Heart left ventricle (tissue), 16 donors: Measurements from ENCODE around the gene PCDHB4. TPM values are rescaled to one million over a fixed set of nuclear protein-coding genes. Genes with fewer than 3 reads are reported as not detected.
"Not testable (repeated sequence)": the region's sequence is repeated elsewhere in the genome, so short reads cannot be mapped to it uniquely, and the experiment has no call there.

Source experiments
- ATAC-seq, 4 donors: fragments of 200-7000 bp; cut with Tn5 transposase; one replicate each; pipeline ENCODE4 v1.9.1; 2020 to 2022; ENCODE audit warnings: moderate library complexity in 4 of 4, mild to moderate bottlenecking in 3 of 4, moderate number of reproducible peaks in 1 of 4
- DNase-seq, 5 donors: peaks; one replicate each; pipeline ENCODE4 v3.0.0-alpha.2; 2020
- H3K27ac ChIP-seq, 12 donors: fragments of 200-600 bp; sonication (generic) in 4 of 12; one replicate each; pipeline versions ENCODE4 v1.5.0 to v1.8.0; 2016 to 2022; ENCODE audit warnings: mild to moderate bottlenecking in 2 of 12
- H3K27me3 ChIP-seq, 9 donors: fragments of 200-600 bp; sonication (generic) in 2 of 9; one replicate each; pipeline versions ENCODE4 v1.5.1 to v1.8.0; 2016 to 2022; ENCODE audit warnings: mild to moderate bottlenecking in 3 of 9
- H3K36me3 ChIP-seq, 9 donors: fragments of 200-600 bp; sonication (generic) in 2 of 9; one replicate each; pipeline versions ENCODE4 v1.5.0 to v1.8.0; 2018 to 2022; ENCODE audit warnings: mild to moderate bottlenecking in 2 of 9
- H3K4me1 ChIP-seq, 12 donors: fragments of 200-600 bp; sonication (generic) in 4 of 12; one replicate each; pipeline versions ENCODE4 v1.5.0 to v1.8.0; 2016 to 2022; ENCODE audit warnings: mild to moderate bottlenecking in 3 of 12
- H3K4me3 ChIP-seq, 12 donors: fragments of 200-600 bp; sonication (generic) in 4 of 12; one replicate each; pipeline versions ENCODE4 v1.5.0 to v1.8.0; 2017 to 2022; ENCODE audit warnings: mild to moderate bottlenecking in 9 of 12, moderate library complexity in 4 of 12
- H3K9me3 ChIP-seq, 12 donors: fragments of 200-600 bp; sonication (generic) in 4 of 12; one replicate each; pipeline versions ENCODE4 v1.5.0 to v1.8.0; 2016 to 2022; ENCODE audit warnings: mild to moderate bottlenecking in 1 of 12
- POLR2A ChIP-seq, 2 donors: fragments of 450-650 bp; IDR thresholded peaks; one replicate each; pipeline ENCODE4 v1.6.1; 2017; ENCODE audit warnings: antibody characterized with exemption in 2 of 2, mild to moderate bottlenecking in 2 of 2, moderate library complexity in 2 of 2
- WGBS, 4 donors: extraction: QIAGEN DNeasy Blood & Tissue Kit in 2 of 4; methylation state at CpG; one replicate each; pipeline versions ENCODE4 v1.1.5 to v1.1.7; 2013 to 2018; 5-methylcytosine and 5-hydroxymethylcytosine counted together
- intact Hi-C, 10 donors: fragments of 100-400 bp; cut with DNase I; formaldehyde crosslinking; loops; one replicate each; pipeline versions ENCODE4 v1.11.1 to v1.14.2; 2022
- polyA plus RNA-seq, 2 donors: library from polyadenylated mRNA; stranded (reverse); fragments of 200-250 nt; gene quantifications; one replicate each; pipeline ENCODE4 v1.2.3, GENCODE V29; 2013
- total RNA-seq, 9 donors: library from RNA; depleted of rRNA in 2 of 9; stranded (reverse); fragments of >200 nt in 2 of 9; fragmentation: NEBNext Ultra II Directional in 3 of 9; extraction: Animal tissue kit (Norgen Biotek cat#: 25700) in 3 of 9; gene quantifications; one replicate each; pipeline versions ENCODE4 v1.1.0 to v1.2.4, GENCODE V29; 2016 to 2023
- TF ChIP-seq, protein P1 (sequence below), 12 donors: fragments of 200-600 bp; sonication (generic) in 4 of 12; IDR thresholded peaks; one replicate each; pipeline versions ENCODE4 v1.5.0 to v1.8.0; 2018 to 2022; ENCODE audit warnings: antibody characterized with exemption in 12 of 12, mild to moderate bottlenecking in 5 of 12
- donor health status: ischemic (EF 13 %, LVEDD 7.1; RV severe dilation, severe dysfunction).
- donor health status: healthy with polysubstance abuse.
- donor health status: DM: no; HTN: yes; CAD: no.
- donor health status: DM: no; HTN: no; CAD: no.
- donor health status: ischemic (EF 25% LVEDD 6.9; RV normal size, moderate dysfunction).
- donor health status: ischemic (EF 25% LVEDD 5.7; RV mildly dilated, moderate dysfunction).
- donor health status: healthy.
- donor health status: DM: yes; HTN: yes; CAD: no.
- donor health status: ischemic (EF 35%, LVEDD 5.7; RV mildly dilated, moderate dysfunction).
- donor health status: nonischemic (EF 11% LVEDD 7.7; RV severe dilation, severe dysfunction).
- donor health status: DM: yes; HTN: yes; CAD: no.
- donor health status: PGD.
- donor health status: ischemic (EF 29% LVEDD 5.4; RV normal size, mild dysfunction).
- donor health status: nonischemic (EF 23%, LVEDD 6.1; RV moderate dilation, normal function).

PCDHB4 gene
- total and polyA plus RNA-seq, 11 donors, result 0.30 to 2.8 (median 1.4) TPM

DNA sequence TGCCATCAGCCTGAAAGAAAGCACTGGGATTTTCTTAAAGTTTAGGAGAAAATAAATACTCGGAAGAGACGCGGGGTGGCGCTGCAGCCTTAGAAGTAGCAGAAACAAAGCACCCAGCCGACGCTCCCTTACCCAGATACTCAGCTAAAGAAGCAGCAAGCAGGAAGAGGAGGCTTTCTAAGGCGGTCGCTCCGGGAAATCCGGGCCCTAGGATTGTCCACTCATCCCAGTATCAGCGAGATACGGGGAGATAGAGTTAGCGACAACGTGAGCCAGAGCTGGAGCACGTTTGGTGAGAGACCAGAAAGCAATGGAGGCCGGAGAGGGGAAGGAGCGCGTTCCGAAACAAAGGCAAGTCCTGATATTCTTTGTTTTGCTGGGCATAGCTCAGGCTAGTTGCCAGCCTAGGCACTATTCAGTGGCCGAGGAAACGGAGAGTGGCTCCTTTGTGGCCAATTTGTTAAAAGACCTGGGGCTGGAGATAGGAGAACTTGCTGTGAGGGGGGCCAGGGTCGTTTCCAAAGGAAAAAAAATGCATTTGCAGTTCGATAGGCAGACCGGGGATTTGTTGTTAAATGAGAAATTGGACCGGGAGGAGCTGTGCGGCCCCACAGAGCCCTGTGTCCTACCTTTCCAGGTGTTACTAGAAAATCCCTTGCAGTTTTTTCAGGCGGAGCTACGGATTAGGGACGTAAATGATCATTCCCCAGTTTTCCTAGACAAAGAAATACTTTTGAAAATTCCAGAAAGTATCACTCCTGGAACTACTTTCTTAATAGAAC lies 26.9 kb upstream of the PCDHB4 start, which contains the start of gene PCDHB2:
TSS of gene PCDHB2 (plus strand) at position 135 of the 782 bp plus-strand sequence. CDS start at position 311, 176 bp downstream.
- DNase-seq (peak in 2 of 5 donors; percentile 27 to 71), ATAC-seq (peak; percentile 45 to 79 (median 52))
- H3K36me3 ChIP-seq, result no peaks in the 10 kb centered on the region
- H3K4me1 ChIP-seq, result no peaks in the 10 kb centered on the region
- peak within 1 kb of the TSS in 11 of 12 donors; percentile 2 to 62 (median 44) for H3K4me3 ChIP-seq
- peaks cover 0 to 26% (median 14%) of the 10 kb centered on the region in 9 donors for H3K27me3 ChIP-seq
- H3K9me3 ChIP-seq, result peaks cover 0 to 76% (median 14%) of the 10 kb centered on the region in 12 donors
- no peak for TF ChIP-seq POLR2A (IDR thresholded peaks at IDR 0.05)
- TF ChIP-seq, protein P1, sequence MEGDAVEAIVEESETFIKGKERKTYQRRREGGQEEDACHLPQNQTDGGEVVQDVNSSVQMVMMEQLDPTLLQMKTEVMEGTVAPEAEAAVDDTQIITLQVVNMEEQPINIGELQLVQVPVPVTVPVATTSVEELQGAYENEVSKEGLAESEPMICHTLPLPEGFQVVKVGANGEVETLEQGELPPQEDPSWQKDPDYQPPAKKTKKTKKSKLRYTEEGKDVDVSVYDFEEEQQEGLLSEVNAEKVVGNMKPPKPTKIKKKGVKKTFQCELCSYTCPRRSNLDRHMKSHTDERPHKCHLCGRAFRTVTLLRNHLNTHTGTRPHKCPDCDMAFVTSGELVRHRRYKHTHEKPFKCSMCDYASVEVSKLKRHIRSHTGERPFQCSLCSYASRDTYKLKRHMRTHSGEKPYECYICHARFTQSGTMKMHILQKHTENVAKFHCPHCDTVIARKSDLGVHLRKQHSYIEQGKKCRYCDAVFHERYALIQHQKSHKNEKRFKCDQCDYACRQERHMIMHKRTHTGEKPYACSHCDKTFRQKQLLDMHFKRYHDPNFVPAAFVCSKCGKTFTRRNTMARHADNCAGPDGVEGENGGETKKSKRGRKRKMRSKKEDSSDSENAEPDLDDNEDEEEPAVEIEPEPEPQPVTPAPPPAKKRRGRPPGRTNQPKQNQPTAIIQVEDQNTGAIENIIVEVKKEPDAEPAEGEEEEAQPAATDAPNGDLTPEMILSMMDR (IDR thresholded peaks at IDR 0.05), result peak in 11 of 12 donors; percentile 15 to 51 (median 37)
- H3K27ac ChIP-seq, result peak within 1 kb of the TSS in 2 of 12 donors; percentile 36 to 37
- WGBS, 4 donors, result 12 to 19% (median 15%) methylated on average over 29 of the region's 29 CpGs
- intact Hi-C loops, result loop anchor here in 3 of 10 donors (10.0 kb wide), 1 partner anchor 470 kb away; no protein-coding TSS in a partner anchor

DNA sequence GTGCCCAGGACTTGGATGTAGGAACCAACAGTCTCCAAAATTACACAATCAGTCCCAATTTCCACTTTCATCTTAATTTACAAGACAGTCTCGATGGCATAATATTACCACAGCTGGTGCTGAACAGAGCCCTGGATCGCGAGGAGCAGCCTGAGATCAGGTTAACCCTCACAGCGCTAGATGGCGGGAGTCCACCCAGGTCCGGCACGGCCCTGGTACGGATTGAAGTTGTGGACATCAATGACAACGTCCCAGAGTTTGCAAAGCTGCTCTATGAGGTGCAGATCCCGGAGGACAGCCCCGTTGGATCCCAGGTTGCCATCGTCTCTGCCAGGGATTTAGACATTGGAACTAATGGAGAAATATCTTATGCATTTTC lies 26.4 kb upstream of the PCDHB4 start:
- Histone ChIP-seq H3K36me3 (no peaks in the 10 kb centered on the region), H3K4me3 (peak overlapping the region in 10 of 12 donors; percentile 2 to 62 (median 46)), H3K27me3 (peaks cover 0 to 31% (median 14%) of the 10 kb centered on the region in 9 donors), H3K9me3 (peaks cover 0 to 76% (median 13%) of the 10 kb centered on the region in 12 donors), H3K4me1 (no peaks in the 10 kb centered on the region), H3K27ac (no peak overlapping the region)
- TF ChIP-seq POLR2A (IDR thresholded peaks at IDR 0.05), result no peak
- TF ChIP-seq, protein P1 (IDR thresholded peaks at IDR 0.05), result no peak
- ATAC-seq, result no peak
- WGBS, 4 donors, result 34 to 58% (median 45%) methylated on average over 6 to 12 of the region's 12 CpGs
- peak in 1 of 5 donors; percentile 49 for DNase-seq
- intact Hi-C loops, result loop anchor here in 3 of 10 donors (10.0 kb wide), 1 partner anchor 470 kb away; no protein-coding TSS in a partner anchor

DNA sequence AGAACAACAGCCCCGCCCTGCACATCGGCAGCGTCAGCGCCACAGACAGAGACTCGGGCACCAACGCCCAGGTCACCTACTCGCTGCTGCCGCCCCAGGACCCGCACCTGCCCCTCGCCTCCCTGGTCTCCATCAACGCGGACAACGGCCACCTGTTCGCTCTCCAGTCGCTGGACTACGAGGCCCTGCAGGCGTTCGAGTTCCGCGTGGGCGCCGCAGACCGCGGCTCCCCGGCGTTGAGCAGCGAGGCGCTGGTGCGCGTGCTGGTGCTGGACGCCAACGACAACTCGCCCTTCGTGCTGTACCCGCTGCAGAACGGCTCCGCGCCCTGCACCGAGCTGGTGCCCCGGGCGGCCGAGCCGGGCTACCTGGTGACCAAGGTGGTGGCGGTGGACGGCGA lies 25.4 kb upstream of the PCDHB4 start:
- DNase-seq, ATAC-seq, H3K4me3 ChIP-seq, H3K4me1 ChIP-seq, H3K36me3 ChIP-seq, H3K27ac ChIP-seq: not testable (repeated sequence)
- 30 to 40% (median 33%) methylated on average over 1 to 32 of the region's 46 CpGs for WGBS, 4 donors
- Histone ChIP-seq H3K27me3 (peaks cover 0 to 34% (median 22%) of the 10 kb centered on the region in 9 donors), H3K9me3 (peaks cover 0 to 76% (median 16%) of the 10 kb centered on the region in 12 donors)
- intact Hi-C loops, result loop anchor here in 3 of 10 donors (10.0 kb wide), 1 partner anchor 469 kb away; no protein-coding TSS in a partner anchor

DNA sequence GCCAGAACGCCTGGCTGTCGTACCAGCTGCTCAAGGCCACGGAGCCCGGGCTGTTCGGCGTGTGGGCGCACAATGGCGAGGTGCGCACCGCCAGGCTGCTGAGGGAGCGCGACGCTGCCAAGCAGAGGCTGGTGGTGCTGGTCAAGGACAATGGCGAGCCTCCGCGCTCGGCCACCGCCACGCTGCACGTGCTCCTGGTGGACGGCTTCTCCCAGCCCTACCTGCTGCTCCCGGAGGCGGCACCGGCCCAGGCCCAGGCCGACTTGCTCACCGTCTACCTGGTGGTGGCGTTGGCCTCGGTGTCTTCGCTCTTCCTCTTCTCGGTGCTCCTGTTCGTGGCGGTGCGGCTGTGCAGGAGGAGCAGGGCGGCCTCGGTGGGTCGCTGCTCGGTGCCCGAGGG lies 25.0 kb upstream of the PCDHB4 start:
- not testable (repeated sequence) for DNase-seq, H3K36me3 ChIP-seq, H3K4me1 ChIP-seq, H3K27ac ChIP-seq, ATAC-seq, H3K4me3 ChIP-seq
- peaks cover 0 to 39% (median 22%) of the 10 kb centered on the region in 9 donors for H3K27me3 ChIP-seq
- 28 to 45% (median 31%) methylated on average over 8 to 36 of the region's 38 CpGs for WGBS, 4 donors
- intact Hi-C loops, result loop anchor here in 3 of 10 donors (10.0 kb wide), 1 partner anchor 468 kb away; no protein-coding TSS in a partner anchor
- H3K9me3 ChIP-seq, result peaks cover 0 to 76% (median 20%) of the 10 kb centered on the region in 12 donors
